ENCODE measurements around the gene CYP4A22.
"Not testable (repeated sequence)": the region's sequence is repeated elsewhere in the genome, so short reads cannot be mapped to it uniquely, and the experiment has no call there.

CYP4A22 gene, protein sequence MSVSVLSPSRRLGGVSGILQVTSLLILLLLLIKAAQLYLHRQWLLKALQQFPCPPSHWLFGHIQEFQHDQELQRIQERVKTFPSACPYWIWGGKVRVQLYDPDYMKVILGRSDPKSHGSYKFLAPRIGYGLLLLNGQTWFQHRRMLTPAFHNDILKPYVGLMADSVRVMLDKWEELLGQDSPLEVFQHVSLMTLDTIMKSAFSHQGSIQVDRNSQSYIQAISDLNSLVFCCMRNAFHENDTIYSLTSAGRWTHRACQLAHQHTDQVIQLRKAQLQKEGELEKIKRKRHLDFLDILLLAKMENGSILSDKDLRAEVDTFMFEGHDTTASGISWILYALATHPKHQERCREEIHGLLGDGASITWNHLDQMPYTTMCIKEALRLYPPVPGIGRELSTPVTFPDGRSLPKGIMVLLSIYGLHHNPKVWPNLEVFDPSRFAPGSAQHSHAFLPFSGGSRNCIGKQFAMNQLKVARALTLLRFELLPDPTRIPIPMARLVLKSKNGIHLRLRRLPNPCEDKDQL

DNA sequence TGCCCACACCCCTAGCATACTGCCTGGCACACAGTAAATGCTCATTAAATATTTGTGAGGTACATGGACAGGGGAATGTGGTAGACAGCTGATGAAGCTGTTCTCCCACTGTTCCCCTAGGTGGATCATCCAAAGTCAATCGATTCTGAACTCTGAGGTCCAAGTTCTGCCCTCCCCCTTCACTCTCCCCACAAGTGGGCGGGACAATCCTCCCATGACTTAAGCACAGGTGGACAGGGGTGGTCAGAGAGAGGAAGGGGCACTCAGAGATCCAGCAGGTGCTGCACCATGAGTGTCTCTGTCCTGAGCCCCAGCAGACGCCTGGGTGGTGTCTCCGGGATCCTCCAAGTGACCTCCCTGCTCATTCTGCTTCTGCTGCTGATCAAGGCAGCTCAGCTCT, at the start of gene CYP4A22:
Gene CYP4A22 (plus strand): TSS at position 244 of the 400 bp plus-strand sequence. CDS start 45 bp downstream, at position 289.
- intact Hi-C loops (cut with DNase I), result no loop called here

DNA sequence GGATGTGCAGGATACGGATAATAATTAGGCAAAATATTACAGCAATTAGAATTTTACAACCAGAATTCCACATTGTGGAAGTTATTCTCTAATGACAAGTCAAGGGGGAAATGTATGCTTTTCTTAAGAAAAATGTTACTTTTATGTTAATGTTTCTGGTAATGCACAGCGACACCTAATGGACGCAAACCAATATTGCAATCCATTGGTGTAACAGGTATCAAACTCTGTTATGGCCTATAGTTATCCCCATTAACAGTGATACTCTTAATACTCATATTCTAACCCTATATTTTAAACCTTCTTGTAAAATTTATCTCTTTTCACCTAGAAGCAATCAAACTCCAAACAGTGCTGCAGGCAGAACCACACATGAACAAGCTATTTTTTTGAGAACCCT, 47.9 kb upstream of the CYP4A22 start:
- DNase-seq, result peak in 26 of 42 donors; percentile 6 to 70 (median 26)
- intact Hi-C loops (cut with DNase I), result not testable (repeated sequence)

More for the DNA sequence above, at the start of gene CYP4A22:
- no peak for DNase-seq

DNA sequence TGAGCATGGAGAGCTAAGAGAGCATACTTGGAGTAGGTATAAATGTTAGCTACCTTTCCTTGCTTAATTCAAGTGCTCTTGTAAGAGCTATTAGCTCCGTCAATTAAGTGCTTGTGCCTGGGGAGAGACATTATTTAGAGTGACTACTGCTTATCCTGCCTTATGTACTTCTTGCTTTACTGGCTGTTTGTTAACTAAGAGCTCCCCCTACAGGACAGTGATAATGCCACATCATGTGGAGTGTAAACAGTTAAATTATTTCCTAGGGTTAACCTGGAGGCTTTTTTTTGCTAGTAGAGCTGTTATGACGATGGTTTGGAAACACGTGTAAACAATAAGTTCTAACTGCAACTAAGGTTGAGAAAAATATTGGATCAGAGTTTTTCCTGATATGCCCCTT, 45.8 kb upstream of the CYP4A22 start:
- DNase-seq; intact Hi-C loops (cut with DNase I): not testable (repeated sequence)

DNA sequence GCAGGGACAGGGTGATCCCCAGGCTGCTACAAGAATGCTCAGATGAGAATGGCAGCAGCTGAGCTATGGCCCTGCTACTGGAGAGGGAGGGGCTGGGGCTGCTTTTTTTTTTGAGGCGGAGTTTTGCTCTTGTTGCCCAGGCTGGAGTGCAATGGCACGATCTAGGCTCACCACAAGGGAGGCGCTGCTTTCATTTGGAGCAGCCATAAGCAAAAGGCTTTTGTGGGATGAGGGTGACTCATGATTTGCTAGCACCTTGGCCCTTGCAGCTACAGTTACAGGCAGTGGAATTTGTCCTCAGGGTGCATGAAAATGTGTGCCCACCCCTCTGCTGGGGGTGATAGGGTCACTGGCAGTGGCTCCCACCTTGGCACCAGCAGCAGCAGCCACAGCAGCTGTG, 32.4 kb upstream of the CYP4A22 start:
- intact Hi-C loops (cut with DNase I), result no loop called here
- no peak for DNase-seq

DNA sequence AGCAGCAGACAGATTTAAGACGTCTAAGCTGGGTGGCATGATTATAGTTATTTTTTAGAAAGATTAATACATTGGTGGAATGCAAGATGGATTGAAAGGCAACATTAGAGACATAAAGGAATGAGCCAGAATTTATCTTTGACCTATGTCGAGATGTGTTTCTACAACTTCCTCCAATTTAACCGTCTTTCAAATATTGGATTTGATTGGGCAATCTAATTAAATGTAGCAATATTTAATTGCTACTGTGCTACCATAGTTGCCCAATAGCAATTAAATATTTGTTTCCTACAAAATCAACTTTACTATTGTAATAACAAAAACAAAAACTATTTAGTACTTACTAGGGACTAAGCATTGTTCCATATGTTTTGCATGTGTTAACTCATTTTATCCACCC, 30.4 kb upstream of the CYP4A22 start:
- no peak for DNase-seq
- intact Hi-C loops (cut with DNase I), result no loop called here

DNA sequence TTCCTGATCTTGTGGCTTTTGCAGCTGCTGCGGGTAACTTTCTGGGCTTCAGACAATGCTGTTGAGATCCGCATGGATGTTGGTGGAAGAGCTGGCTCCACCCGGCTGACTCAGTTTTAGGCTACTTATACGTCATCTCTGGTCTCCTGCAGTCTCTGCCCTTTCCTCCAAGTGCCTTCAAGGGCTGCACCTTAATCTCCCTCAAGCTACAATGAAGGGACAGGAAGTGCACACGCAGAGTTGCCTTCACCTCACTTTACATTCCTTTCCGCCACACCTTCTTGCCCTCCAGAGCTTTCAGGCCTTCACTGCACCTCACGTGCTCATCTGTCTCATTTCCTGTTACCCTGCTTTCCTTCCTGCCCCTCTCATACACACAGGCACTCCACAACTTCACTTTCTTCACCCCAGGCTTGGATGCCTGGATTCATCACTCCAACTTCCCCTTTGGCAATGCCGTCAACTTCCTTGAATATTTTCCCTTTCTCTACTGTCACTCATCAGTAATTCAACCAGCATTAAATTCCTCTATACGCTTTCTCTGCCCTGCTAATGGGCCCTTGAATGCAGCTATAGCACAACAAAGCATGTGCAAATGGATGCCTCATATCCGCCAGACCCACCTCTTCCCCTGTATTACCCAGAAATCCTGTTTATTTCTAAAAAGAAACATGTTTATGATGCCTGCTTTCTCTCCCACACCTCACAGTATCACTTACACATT, 29.2 kb upstream of the CYP4A22 start:
- DNase-seq; intact Hi-C loops (cut with DNase I): not testable (repeated sequence)

DNA sequence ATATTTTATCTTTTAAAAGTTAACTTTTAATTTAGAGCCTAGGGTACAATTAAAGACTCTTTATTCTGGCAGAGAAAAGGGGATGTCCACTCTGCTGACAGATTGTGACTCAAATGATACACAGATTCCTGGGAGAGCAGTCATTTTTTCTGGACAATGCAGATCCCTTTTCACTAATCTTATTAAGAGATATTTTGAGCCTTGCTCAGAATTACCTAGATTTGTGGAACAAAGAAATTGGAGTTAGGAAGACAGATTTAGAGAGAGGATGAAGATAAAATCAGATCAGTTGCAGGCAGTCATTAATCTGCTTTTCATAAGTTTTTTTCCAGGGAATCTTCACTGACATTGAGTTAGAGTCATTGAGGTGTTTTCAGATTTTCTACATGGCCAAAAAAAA, 27.8 kb upstream of the CYP4A22 start:
- intact Hi-C loops (cut with DNase I); DNase-seq: not testable (repeated sequence)

DNA sequence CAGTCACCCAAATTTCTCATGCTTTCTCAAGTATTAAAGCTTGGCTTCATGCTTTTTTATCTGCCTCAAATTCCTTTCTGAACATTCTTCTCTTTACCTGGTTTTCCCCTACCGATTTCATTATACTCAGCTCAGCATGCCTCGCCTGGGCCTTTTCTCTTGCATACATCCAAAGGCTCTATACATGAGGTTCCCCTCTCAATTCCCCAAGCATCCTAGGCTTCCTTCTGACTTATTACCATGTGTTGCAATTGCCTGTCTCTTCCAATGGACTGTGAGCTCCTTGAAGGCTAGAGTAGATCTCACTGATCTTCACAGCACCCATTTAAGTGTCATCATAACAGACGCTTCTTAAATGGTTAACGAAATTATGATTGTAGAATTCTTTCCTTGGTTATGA, 24.1 kb upstream of the CYP4A22 start:
- DNase-seq, result no peak
- intact Hi-C loops (cut with DNase I), result no loop called here

DNA sequence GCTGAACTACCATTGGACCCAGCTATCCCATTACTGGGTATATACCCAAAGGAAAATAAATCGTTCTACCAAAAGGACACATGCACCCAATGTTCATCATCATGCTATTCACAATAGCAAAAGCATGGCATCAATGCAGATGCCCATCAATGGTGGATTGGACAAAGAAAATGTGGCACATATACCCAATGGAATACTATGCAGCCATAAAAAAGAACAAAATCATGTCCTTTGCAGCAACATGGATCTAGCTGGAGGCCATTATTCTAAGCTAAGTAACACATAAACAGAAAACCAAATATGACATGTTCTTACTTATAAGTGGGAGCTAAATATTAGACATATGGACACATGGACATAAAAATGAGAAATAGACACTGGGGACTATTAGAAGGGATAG, 16.2 kb upstream of the CYP4A22 start:
- intact Hi-C loops (cut with DNase I), result not testable (repeated sequence)

DNA sequence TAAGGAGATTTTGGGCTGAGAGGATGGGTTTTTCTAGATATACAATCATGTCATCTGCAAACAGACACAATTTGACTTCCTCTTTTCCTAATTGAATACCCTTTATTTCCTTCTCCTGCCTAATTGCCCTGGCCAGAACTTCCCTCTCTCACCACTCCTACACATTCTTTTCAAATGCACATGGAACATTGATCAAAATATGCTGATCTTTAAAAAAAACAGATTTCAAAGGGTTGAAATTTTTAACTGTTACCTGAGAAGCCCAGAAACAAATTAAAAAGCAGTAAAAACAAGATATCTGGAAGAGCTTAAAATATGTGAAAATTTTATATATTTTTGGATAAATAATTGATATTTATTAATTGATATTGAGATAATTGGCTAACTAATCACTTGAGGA, 12.4 kb upstream of the CYP4A22 start:
- DNase-seq; intact Hi-C loops (cut with DNase I): not testable (repeated sequence)

More for the DNA sequence above, 16.2 kb upstream of the CYP4A22 start:
- DNase-seq, result not testable (repeated sequence)

DNA sequence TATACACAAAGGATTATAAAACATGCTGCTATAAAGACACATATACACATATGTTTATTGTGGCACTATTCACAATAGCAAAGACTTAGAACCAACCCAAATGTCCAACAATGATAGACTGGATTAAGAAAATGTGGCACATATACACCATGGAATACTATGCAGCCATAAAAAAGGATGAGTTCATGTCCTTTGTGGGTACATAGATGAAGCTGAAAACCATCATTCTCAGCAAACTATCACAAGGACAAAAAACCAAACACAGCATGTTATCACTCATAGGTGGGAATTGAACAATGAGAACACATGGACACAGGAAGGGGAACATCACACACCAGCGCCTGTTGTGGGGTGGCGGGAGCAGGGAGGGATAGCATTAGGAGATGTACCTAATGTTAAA, 10.2 kb upstream of the CYP4A22 start:
- intact Hi-C loops (cut with DNase I); DNase-seq: not testable (repeated sequence)

DNA sequence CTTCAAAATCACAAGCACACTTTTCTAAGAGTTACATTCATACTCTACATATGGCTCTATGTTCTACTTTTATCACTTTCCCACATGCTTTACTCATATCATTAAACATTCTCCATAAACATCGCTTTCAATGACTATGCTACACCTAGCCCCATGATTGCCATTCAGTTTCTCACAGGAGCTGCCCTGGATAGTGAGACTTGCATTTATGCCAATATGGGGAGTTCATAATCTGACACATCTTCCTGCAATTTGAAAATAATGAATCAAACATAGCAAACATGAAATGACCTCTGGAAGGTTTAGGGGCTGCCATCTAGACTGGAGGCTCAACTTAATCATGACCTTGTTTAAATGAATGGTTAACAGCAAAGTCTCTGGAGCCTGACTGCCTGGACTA, 9.0 kb upstream of the CYP4A22 start:
- intact Hi-C loops (cut with DNase I), result no loop called here
- no peak for DNase-seq

DNA sequence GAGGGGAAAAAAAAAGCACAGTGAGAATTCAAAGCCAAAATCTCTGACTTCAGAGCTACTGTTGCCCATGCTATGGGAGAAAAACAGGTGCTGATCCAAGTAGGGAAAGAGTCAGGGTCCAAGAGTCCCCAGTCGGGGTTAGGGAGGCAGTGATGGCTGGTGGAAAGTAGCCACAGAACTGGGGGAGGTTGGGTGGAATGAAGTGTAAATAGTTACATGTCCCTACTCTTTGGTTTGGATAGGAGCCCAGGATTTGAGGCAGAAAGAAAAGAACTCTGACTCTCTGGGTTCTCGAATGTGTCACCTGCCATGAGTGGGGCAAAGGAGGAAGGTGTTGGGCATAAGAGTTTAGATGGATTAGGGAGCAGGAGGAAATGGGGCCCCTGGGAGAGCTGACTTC, 8.4 kb upstream of the CYP4A22 start:
- intact Hi-C loops (cut with DNase I); DNase-seq: not testable (repeated sequence)

DNA sequence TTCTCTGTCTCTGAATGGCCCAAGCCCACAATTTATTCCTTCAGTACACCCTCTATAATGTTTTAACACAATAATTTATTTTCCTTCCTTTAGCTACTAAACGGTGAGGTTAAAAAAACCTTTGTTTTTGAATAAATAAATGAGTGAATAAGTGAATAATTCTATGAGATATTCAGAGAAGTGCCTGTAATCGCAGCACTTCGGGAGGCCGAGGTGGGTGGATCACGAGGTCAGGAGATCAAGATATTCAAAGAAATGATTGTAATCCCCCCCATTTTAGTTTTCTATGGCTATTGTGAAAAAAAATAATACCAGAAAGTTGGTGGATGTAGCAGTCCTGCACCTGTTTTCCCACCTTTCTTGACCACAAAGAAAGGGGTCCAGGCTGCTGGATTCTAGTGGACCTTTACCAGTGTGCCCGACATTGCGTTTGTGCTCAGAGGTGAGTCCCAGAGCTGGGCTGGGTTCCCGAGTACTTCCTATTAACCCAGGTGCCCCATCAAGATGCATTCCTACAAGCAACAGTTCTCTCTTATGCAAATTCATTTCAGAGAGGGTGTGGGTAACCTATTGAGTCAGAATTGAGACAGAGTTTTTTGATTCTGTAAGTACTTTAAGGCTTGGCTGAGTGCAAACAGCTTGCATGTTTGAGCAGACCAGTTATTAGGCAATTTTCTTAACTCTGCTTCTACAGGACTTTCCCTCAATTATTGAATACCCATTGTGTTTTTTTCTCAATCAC, 7.6 kb upstream of the CYP4A22 start:
- not testable (repeated sequence) for DNase-seq

DNA sequence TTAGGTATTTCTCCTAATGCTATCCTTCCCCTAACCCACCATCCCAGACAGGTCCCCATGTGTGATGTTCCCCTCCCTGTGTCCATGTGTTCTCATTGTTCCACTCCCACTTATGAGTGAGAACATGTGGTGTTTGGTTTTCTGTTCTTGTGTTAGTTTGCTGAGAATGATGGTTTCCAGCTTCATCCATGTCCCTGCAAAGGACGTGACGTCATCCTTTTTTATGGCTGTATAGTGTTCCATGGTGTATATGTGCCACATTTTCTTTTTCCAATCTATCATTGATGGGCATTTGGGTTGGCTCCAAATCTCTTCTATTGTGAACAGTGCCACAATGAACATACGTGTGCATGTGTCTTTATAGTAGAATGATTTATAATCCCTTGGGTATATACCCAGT, 4.6 kb upstream of the CYP4A22 start:
- intact Hi-C loops (cut with DNase I); DNase-seq: not testable (repeated sequence)

More for the DNA sequence above, 7.6 kb upstream of the CYP4A22 start:
- intact Hi-C loops (cut with DNase I), result not testable (repeated sequence)

DNA sequence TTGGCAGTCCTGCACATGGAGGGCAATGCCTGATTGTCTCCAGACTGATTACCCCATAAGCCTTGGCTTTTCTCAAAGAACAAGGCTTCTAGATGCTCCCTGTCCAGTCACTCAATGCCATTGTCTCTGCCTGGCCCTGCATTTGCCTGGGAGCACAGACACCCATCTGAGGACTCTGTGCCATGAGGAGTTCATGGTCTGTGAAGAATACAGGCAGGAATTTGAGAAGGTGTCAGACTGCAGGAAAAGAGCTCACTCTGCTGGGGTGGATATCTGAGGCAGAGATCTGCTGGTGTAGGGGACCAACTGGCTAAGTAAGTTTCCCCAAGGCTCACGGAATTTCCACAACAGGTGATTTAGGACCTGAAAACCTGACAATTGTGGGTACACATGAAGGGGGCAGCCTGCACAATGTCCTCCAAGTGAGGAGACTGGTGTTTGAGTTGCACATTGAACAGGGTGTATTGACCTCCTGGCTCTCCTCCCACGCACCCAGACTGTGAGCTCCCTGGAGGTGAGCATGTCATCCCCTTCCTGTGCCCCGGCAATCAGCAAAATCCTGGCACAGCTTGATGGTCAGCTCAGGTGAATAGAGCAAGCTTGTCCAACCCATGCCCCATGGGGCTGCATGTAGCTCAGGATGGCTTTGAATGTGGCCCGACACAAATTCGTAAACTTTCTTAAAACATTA, 829 bp downstream of the CYP4A22 start:
- intact Hi-C loops (cut with DNase I), result no loop called here
- DNase-seq, result no peak

DNA sequence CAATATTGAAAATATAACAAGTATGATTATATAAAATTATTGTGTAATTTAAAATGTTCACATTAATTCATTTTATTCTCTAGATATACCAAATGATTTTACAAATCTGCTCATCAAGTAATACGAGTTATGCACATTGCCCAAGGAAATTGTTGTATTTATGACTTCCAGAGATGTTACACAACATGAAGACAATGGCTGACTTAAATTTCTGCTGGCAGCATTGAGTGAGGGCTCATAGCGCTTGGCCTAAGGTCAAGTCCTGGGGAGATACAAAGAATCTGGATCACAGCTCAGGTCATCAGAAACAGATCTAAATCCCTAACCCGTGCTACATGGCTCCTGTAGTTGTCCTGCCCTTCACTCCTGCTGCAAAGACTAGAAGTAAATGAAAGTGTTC, 3.1 kb downstream of the CYP4A22 start:
- intact Hi-C loops (cut with DNase I); DNase-seq: not testable (repeated sequence)

DNA sequence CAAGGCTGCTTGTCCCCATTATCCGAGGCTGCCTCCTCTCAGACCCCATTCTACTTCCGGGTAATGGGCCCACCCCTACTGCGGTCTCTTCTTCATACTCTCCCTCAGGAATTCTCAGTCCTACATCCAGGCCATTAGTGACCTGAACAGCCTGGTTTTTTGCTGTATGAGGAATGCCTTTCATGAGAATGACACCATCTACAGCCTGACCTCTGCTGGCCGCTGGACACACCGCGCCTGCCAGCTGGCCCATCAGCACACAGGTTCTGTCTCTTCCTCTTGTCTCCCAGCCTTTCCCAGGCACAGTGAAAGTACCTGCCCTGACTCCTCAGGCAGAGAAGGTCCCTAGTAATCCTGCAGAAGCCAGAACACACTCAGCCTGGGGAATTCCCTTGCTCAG, 6.4 kb downstream of the CYP4A22 start:
- intact Hi-C loops (cut with DNase I); DNase-seq: not testable (repeated sequence)

DNA sequence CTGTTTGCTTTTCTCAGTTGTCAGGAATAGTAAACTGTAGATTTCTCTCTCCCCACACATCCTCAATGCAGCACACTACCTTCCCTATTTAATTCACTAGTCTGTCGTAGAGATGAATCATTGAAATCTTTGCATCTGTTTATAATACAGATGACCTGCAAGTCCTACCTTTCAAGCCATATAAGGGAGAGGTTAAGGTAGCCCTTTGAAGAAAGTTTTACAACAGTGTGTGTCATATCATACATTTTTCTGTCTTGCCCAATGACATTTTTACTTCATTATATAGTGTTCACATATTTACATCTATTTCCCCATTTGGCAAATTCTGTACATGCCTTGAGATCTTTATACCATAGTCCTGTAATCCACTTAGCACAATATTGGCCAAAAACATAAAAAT, 9.3 kb downstream of the CYP4A22 start:
- intact Hi-C loops (cut with DNase I); DNase-seq: not testable (repeated sequence)

All from head of caudate nucleus (tissue), 42 donors.